RKO (cell line): ENCODE measurements around the gene MMP15.
"Not testable (repeated sequence)": the region's sequence is repeated elsewhere in the genome, so short reads cannot be mapped to it uniquely, and the experiment has no call there.

Source experiments
- DNase-seq: peaks from one replicate; pipeline ENCODE4 v3.0.0-alpha.2; 2016; ENCODE audit warnings: low spot score

Gene MMP15

GRCh38 chr16:58049232-58050185 lies 24.0 kb downstream of the MMP15 start:
- DNase-seq: no peak

GRCh38 chr16:58051296-58051695 lies 25.7 kb downstream of the MMP15 start:
- DNase-seq: no peak

GRCh38 chr16:58051821-58052603 lies 26.5 kb downstream of the MMP15 start:
- no peak for DNase-seq

GRCh38 chr16:58053682-58054005 lies 28.1 kb downstream of the MMP15 start:
- no peak for DNase-seq

GRCh38 chr16:58054289-58054688 lies 28.7 kb downstream of the MMP15 start:
- DNase-seq: no peak

GRCh38 chr16:58056580-58056979 lies 31.0 kb downstream of the MMP15 start:
- no peak for DNase-seq

GRCh38 chr16:58057121-58057520 lies 31.6 kb downstream of the MMP15 start:
- no peak for DNase-seq

- DNase-seq: no peak
Observed at GRCh38 chr16:58057784-58058183, 32.2 kb downstream of the MMP15 start.

GRCh38 chr16:58062821-58063220 lies 37.3 kb downstream of the MMP15 start:
- no peak for DNase-seq

- no peak for DNase-seq
Observed at GRCh38 chr16:58063377-58064076, 38.0 kb downstream of the MMP15 start.

- DNase-seq: no peak
Observed at GRCh38 chr16:58070585-58070984, 45.0 kb downstream of the MMP15 start.

GRCh38 chr16:58072134-58072533 lies 46.6 kb downstream of the MMP15 start:
- DNase-seq: not testable (repeated sequence)

GRCh38 chr16:58073086-58073485 lies 47.5 kb downstream of the MMP15 start:
- DNase-seq: not testable (repeated sequence)

GRCh38 chr16:58074657-58075056 lies 49.1 kb downstream of the MMP15 start:
- no peak for DNase-seq

- DNase-seq: no peak
Observed at GRCh38 chr16:58076514-58076913, 51.0 kb downstream of the MMP15 start.

GRCh38 chr16:58077796-58078195 lies 52.2 kb downstream of the MMP15 start:
- DNase-seq: no peak

- DNase-seq: not testable (repeated sequence)
Observed at GRCh38 chr16:58080657-58081056, 55.1 kb downstream of the MMP15 start.

- no peak for DNase-seq
Observed at GRCh38 chr16:58082381-58082780, 56.8 kb downstream of the MMP15 start.

- DNase-seq: no peak
Observed at GRCh38 chr16:58084635-58085034, 59.1 kb downstream of the MMP15 start.

- no peak for DNase-seq
Observed at GRCh38 chr16:58085171-58085570, 59.6 kb downstream of the MMP15 start.

GRCh38 chr16:58085584-58086251 lies 60.2 kb downstream of the MMP15 start:
- no peak for DNase-seq
